ENCODE measurements around the gene METTL9.

The METTL9 gene

DNA sequence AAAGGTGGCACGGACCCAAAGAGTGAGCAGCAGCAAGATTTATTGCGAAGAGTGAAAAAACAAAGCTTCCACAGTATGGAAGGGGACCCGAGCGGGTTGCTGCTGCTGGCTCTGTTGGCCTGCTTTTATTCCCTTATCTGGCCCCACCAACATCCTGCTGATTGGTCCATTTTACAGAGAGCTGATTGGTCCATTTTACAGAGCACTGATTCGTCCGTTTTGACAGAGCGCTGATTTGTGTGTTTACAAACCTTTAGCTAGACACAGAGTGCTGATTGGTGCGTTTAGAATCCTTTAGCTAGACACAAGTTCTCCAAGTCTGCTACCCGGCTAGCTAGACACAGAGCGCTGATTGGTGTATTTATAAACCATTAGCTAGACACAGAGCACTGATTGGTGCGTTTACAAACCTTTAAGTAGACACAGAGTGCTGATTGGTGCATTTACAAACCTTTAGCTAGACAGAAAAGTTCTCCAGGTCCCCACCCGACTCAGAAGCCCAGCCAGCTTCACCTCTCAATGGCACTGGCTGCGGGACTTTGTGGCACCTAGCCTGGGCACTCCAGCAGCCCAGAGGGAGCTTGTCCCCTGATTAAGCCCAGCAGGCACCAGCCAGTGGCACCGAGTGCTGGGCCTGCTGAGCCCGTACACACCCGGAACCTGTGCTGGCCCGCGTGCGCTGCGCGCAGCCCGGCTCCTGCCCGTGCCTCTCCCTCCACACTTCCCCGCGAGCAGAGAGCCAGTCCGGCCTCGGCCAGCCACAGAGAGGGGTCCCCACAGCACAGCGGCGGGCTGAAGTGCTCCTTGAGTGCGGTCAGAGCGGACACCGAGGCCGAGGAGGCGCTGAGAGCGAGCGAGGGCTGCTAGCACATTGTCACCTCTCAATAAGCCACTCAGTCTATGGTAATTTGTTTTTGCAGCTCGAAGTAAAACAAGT lies 37.9 kb downstream of the METTL9 start:
- no peak; the same call in 2 of the 3 replicates for ATAC-seq
- TF ChIP-seq, protein P1, sequence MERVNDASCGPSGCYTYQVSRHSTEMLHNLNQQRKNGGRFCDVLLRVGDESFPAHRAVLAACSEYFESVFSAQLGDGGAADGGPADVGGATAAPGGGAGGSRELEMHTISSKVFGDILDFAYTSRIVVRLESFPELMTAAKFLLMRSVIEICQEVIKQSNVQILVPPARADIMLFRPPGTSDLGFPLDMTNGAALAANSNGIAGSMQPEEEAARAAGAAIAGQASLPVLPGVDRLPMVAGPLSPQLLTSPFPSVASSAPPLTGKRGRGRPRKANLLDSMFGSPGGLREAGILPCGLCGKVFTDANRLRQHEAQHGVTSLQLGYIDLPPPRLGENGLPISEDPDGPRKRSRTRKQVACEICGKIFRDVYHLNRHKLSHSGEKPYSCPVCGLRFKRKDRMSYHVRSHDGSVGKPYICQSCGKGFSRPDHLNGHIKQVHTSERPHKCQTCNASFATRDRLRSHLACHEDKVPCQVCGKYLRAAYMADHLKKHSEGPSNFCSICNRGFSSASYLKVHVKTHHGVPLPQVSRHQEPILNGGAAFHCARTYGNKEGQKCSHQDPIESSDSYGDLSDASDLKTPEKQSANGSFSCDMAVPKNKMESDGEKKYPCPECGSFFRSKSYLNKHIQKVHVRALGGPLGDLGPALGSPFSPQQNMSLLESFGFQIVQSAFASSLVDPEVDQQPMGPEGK (CRISPR knock-in tag; IDR thresholded peaks at IDR 0.05; ENCODE audit: borderline replicate concordance): no peak
- TF ChIP-seq ZC3H10 (CRISPR knock-in tag; IDR thresholded peaks at IDR 0.05) (no peak), BACH2 (CRISPR knock-in tag; IDR thresholded peaks at IDR 0.05; ENCODE audit: borderline replicate concordance) (no peak), ZNF70 (CRISPR knock-in tag; IDR thresholded peaks at IDR 0.05) (no peak), ZFP3 (CRISPR knock-in tag; IDR thresholded peaks at IDR 0.05) (no peak), GLIS3 (CRISPR knock-in tag; IDR thresholded peaks at IDR 0.05) (no peak), OSR1 (CRISPR knock-in tag; IDR thresholded peaks at IDR 0.05) (no peak), ARNTL (CRISPR knock-in tag; IDR thresholded peaks at IDR 0.05; ENCODE audit: borderline replicate concordance, low read depth) (no peak), CSDC2 (CRISPR knock-in tag; IDR thresholded peaks at IDR 0.05) (no peak), ESRRG (CRISPR knock-in tag; IDR thresholded peaks at IDR 0.05) (no peak), SNAI2 (CRISPR knock-in tag; IDR thresholded peaks at IDR 0.05) (no peak), ZFP30 (CRISPR knock-in tag; IDR thresholded peaks at IDR 0.05) (no peak), ISL1 (CRISPR knock-in tag; IDR thresholded peaks at IDR 0.05) (no peak), PPARA (CRISPR knock-in tag; IDR thresholded peaks at IDR 0.05; ENCODE audit: borderline replicate concordance) (no peak), RARB (CRISPR knock-in tag; IDR thresholded peaks at IDR 0.05) (no peak), TCF4 (CRISPR knock-in tag; IDR thresholded peaks at IDR 0.05; ENCODE audit: borderline replicate concordance) (no peak), ZNF8 (CRISPR knock-in tag; IDR thresholded peaks at IDR 0.05) (no peak)
- TF ChIP-seq, protein P2, sequence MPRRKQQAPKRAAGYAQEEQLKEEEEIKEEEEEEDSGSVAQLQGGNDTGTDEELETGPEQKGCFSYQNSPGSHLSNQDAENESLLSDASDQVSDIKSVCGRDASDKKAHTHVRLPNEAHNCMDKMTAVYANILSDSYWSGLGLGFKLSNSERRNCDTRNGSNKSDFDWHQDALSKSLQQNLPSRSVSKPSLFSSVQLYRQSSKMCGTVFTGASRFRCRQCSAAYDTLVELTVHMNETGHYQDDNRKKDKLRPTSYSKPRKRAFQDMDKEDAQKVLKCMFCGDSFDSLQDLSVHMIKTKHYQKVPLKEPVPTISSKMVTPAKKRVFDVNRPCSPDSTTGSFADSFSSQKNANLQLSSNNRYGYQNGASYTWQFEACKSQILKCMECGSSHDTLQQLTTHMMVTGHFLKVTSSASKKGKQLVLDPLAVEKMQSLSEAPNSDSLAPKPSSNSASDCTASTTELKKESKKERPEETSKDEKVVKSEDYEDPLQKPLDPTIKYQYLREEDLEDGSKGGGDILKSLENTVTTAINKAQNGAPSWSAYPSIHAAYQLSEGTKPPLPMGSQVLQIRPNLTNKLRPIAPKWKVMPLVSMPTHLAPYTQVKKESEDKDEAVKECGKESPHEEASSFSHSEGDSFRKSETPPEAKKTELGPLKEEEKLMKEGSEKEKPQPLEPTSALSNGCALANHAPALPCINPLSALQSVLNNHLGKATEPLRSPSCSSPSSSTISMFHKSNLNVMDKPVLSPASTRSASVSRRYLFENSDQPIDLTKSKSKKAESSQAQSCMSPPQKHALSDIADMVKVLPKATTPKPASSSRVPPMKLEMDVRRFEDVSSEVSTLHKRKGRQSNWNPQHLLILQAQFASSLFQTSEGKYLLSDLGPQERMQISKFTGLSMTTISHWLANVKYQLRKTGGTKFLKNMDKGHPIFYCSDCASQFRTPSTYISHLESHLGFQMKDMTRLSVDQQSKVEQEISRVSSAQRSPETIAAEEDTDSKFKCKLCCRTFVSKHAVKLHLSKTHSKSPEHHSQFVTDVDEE (CRISPR knock-in tag; IDR thresholded peaks at IDR 0.05): no peak
- TF ChIP-seq, protein P3, sequence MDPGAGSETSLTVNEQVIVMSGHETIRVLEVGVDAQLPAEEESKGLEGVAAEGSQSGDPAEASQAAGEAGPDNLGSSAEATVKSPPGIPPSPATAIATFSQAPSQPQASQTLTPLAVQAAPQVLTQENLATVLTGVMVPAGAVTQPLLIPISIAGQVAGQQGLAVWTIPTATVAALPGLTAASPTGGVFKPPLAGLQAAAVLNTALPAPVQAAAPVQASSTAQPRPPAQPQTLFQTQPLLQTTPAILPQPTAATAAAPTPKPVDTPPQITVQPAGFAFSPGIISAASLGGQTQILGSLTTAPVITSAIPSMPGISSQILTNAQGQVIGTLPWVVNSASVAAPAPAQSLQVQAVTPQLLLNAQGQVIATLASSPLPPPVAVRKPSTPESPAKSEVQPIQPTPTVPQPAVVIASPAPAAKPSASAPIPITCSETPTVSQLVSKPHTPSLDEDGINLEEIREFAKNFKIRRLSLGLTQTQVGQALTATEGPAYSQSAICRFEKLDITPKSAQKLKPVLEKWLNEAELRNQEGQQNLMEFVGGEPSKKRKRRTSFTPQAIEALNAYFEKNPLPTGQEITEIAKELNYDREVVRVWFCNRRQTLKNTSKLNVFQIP (CRISPR knock-in tag; IDR thresholded peaks at IDR 0.05; ENCODE audit: borderline replicate concordance, low read depth): no peak
- TF ChIP-seq, protein P4, sequence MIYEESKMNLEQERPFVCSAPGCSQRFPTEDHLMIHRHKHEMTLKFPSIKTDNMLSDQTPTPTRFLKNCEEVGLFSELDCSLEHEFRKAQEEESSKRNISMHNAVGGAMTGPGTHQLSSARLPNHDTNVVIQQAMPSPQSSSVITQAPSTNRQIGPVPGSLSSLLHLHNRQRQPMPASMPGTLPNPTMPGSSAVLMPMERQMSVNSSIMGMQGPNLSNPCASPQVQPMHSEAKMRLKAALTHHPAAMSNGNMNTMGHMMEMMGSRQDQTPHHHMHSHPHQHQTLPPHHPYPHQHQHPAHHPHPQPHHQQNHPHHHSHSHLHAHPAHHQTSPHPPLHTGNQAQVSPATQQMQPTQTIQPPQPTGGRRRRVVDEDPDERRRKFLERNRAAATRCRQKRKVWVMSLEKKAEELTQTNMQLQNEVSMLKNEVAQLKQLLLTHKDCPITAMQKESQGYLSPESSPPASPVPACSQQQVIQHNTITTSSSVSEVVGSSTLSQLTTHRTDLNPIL (CRISPR knock-in tag; IDR thresholded peaks at IDR 0.05; ENCODE audit: low read depth): no peak

DNA sequence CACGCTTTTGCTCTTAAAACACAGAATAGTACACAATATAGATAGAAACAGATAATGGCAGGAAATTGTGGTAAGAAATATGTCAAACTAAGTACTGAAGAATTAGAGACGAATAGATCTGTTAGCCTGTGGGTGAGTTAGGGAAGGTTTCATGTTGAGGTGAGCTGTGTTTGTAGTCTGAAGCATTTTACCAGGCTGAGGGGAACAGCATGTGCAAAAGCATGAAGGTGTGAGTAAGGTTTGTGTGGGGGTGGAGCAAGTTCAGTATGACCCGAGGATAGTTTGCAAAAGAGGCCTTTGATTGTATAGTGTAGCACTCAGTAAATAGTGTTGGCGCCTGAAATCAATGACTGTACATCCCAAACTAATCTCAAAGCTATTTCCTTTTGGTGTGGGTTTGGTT lies 39.2 kb downstream of the METTL9 start:
- TF ChIP-seq ESRRG (CRISPR knock-in tag; IDR thresholded peaks at IDR 0.05): no peak
- TF ChIP-seq OSR1 (CRISPR knock-in tag; IDR thresholded peaks at IDR 0.05): no peak
- no peak for TF ChIP-seq TCF4 (CRISPR knock-in tag; IDR thresholded peaks at IDR 0.05; ENCODE audit: borderline replicate concordance)
- TF ChIP-seq, protein P2 (CRISPR knock-in tag; IDR thresholded peaks at IDR 0.05): no peak
- no peak for TF ChIP-seq ARNTL (CRISPR knock-in tag; IDR thresholded peaks at IDR 0.05; ENCODE audit: borderline replicate concordance, low read depth)
- TF ChIP-seq, protein P1 (CRISPR knock-in tag; IDR thresholded peaks at IDR 0.05; ENCODE audit: borderline replicate concordance): no peak
- no peak for TF ChIP-seq PPARA (CRISPR knock-in tag; IDR thresholded peaks at IDR 0.05; ENCODE audit: borderline replicate concordance)
- no peak for TF ChIP-seq CSDC2 (CRISPR knock-in tag; IDR thresholded peaks at IDR 0.05)
- no peak for TF ChIP-seq ZFP3 (CRISPR knock-in tag; IDR thresholded peaks at IDR 0.05)
- TF ChIP-seq TOX (CRISPR knock-in tag; IDR thresholded peaks at IDR 0.05; ENCODE audit: borderline replicate concordance): no peak
- TF ChIP-seq, protein P3 (CRISPR knock-in tag; IDR thresholded peaks at IDR 0.05; ENCODE audit: borderline replicate concordance, low read depth): no peak
- TF ChIP-seq GLIS3 (CRISPR knock-in tag; IDR thresholded peaks at IDR 0.05): no peak
- TF ChIP-seq SNAI2 (CRISPR knock-in tag; IDR thresholded peaks at IDR 0.05): no peak
- no peak for TF ChIP-seq BACH2 (CRISPR knock-in tag; IDR thresholded peaks at IDR 0.05; ENCODE audit: borderline replicate concordance)
- no peak for TF ChIP-seq ZC3H10 (CRISPR knock-in tag; IDR thresholded peaks at IDR 0.05)
- TF ChIP-seq ZNF565 (CRISPR knock-in tag; conservative IDR thresholded peaks at IDR 0.05; ENCODE audit: low read depth): no peak
- TF ChIP-seq ZFP30 (CRISPR knock-in tag; IDR thresholded peaks at IDR 0.05): no peak
- TF ChIP-seq ISL1 (CRISPR knock-in tag; IDR thresholded peaks at IDR 0.05): no peak
- ATAC-seq: peak; percentile 61

Data from SK-N-SH treated with all-trans-retinoic acid at 6 μM for 48 hours (cell line).